H1 (cell line): ENCODE data around the gene DNAAF8. TPM values are rescaled to one million over a fixed set of nuclear protein-coding genes. Genes with fewer than 3 reads are reported as not detected.

Experiments used
- ASH2L ChIP-seq: fragments of 200-600, 300-600 bp; sonication (generic); IDR thresholded peaks from one replicate; pipeline ENCODE4 v1.7.1; 2017; ENCODE audit warnings: low read length
- GTF2F1 ChIP-seq: IDR thresholded peaks from 2 replicates; pipeline ENCODE4 v1.6.1; 2012; ENCODE audit warnings: low read depth, low read length, improper control_type of control experiment, borderline replicate concordance
- HDAC2 ChIP-seq, 2 experiments: fragments of 300-600 bp in 1 of 2; sonication (generic) in 1 of 2; IDR thresholded peaks; 2 replicates each; pipeline ENCODE4 v1.6.1; 2011 to 2012; ENCODE audit warnings: low read depth in 2 of 2, low read length in 2 of 2, mild to moderate bottlenecking in 2 of 2, moderate library complexity in 2 of 2, borderline replicate concordance in 1 of 2, inconsistent platforms in 1 of 2
- RBBP5 ChIP-seq: IDR thresholded peaks from 2 replicates; pipeline ENCODE4 v1.7.1; 2012; ENCODE audit warnings: low read depth, mild to moderate bottlenecking, inconsistent platforms, low read length, moderate library complexity, borderline replicate concordance
- RFX5 ChIP-seq: IDR thresholded peaks from 2 replicates; pipeline ENCODE4 v1.6.1; 2011; ENCODE audit warnings: low read depth, low read length, improper control_type of control experiment, borderline replicate concordance
- SP1 ChIP-seq: IDR thresholded peaks from 2 replicates; pipeline ENCODE4 v1.6.1; 2011; ENCODE audit warnings: low read depth, low read length
- SP4 ChIP-seq: IDR thresholded peaks from 2 replicates; pipeline ENCODE4 v1.6.1; 2012; ENCODE audit warnings: low read length, inconsistent platforms
- polyA plus RNA-seq, 7 experiments: library from polyadenylated mRNA; depleted of rRNA in 3 of 7; stranded (reverse) in 5 of 7; unstranded in 2 of 7; fragments of >200 nt in 5 of 7; fragments of 200-250 nt in 2 of 7; gene quantifications; 1 replicate in 5 of 7; 2 replicates in 1 of 7; 4 replicates in 1 of 7; pipeline versions ENCODE4 v1.2.1 to v1.2.3, GENCODE V29; 2011 to 2013; ENCODE audit warnings: missing spikeins in 2 of 7, mixed read lengths in 2 of 7
- total RNA-seq: library from RNA; stranded (reverse); fragmentation: NEBNext Ultra II Directional; extraction: Animal tissue kit (Norgen Biotek cat#: 25700); gene quantifications from 2 replicates; pipeline ENCODE4 v1.2.1, GENCODE V29; 2021
- TF ChIP-seq, protein P1 (sequence below): IDR thresholded peaks from 2 replicates; pipeline ENCODE4 v1.6.1; 2011; ENCODE audit warnings: low read length, improper control_type of control experiment

DNAAF8 gene
- total and polyA plus RNA-seq, 2 of the 8 experiments (the other 6 are each of a cell fraction or from before 2014, with no cell fraction given): 0.39 TPM; not detected in 1

GRCh38 chr16:4714996-4715395 is 19.3 kb upstream of the DNAAF8 start (continued):
- TF ChIP-seq, protein P1, sequence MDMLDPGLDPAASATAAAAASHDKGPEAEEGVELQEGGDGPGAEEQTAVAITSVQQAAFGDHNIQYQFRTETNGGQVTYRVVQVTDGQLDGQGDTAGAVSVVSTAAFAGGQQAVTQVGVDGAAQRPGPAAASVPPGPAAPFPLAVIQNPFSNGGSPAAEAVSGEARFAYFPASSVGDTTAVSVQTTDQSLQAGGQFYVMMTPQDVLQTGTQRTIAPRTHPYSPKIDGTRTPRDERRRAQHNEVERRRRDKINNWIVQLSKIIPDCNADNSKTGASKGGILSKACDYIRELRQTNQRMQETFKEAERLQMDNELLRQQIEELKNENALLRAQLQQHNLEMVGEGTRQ: no peak
- no peak for TF ChIP-seq GTF2F1
- no peak for TF ChIP-seq RBBP5
- TF ChIP-seq RFX5: no peak
- TF ChIP-seq SP4: no peak
- TF ChIP-seq HDAC2 (IDR thresholded peaks at IDR 0.05; ENCODE audit: borderline replicate concordance in 1 of 2, low read depth in 2 of 2, low read length in 2 of 2): no peak
- no peak for TF ChIP-seq SP1
- no peak for TF ChIP-seq ASH2L
